HG03571 (cell line): ENCODE results near the gene CTNNA3.

Source experiments
- ATAC-seq: cut with Tn5 transposase; IDR thresholded peaks from one replicate; pipeline ENCODE4 v1.9.1; 2021; ENCODE audit not compliant: unreplicated experiment

Gene CTNNA3

DNA sequence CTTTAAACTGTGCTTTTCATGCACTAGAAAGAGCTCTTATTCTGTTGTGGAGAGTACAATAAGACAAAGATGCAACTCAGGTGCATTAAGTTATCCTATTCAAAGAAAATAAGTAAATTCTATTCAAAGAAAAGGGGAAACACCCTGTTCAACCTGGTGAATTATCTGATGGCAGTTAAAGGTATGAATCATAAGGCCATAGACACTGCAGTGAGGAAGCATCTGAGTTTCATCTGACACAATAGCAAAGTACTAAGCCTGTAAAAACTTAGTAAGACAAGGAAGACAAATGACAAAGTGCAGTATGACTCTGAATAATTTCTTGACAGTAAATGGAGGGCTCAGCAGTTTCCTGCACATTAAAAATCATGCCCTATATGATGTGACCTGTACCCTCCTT, 861.2 kb downstream of the CTNNA3 start:
- ATAC-seq = no peak

DNA sequence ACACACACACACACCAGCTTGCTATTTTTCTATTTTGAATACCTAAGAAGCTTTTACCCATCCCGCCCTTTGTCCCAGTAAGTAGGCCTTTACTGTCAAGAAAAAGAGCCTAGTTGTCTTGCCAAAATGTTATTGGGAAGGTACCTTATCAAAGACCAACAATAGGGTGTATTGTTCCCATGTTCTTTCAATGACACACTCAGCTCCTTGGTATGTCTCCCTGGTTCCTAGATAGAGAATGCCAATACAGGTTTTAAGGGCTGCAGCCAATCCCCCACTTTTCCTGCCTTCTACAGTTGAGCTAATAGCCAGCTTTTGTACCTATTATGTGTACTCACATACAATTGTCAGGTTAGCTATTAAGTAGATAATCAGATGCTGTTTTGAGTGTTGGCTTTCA, 862.1 kb downstream of the CTNNA3 start:
- ATAC-seq = no peak

DNA sequence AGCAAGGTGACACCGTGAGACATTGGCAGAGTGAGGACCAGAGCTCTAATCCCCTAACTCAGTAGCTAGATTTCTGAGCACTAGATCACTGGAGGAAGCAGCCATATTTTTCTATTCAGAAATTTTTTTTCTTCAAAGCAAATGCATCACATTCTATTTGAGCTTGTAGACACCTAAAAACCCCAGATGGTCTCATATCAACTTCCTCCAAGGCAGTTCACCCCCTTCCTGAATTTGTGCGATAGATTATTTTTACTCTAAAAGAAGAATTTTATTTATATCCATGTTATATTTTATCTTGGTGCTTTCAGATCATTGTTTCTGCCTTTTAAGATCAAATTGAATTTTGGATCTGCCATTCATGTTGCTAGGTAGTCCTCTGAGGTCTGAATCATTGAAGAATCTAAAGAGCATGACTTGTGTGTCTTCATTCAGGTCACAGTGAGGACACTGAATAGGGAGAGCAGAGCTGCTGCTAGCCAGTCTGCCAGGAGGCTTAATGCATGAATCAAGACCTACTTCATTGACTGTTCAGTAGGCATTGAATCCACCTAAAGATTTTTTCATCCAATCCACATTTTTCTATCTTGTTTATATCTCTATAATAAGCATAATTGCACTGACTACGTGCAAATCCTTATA, 863.1 kb downstream of the CTNNA3 start:
- no peak for ATAC-seq

DNA sequence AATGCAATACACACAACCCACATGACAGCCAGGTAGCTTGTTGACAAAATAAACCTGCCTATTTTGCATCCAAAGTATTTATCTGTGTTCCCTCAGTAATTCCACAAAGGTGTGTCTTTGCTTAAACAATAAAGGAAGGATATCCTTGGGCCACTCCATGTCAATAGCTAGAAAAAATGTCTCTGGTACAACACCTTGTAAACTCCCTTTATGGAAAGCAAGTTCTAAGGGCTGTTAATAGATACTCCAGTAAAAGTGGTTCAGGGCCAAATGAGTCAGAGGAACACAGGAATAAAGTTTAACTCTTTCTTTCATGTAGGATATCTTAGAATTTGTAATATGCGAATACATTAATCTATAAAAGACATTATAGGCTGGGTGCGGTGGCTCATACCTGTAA, 867.0 kb downstream of the CTNNA3 start:
- ATAC-seq = no peak

DNA sequence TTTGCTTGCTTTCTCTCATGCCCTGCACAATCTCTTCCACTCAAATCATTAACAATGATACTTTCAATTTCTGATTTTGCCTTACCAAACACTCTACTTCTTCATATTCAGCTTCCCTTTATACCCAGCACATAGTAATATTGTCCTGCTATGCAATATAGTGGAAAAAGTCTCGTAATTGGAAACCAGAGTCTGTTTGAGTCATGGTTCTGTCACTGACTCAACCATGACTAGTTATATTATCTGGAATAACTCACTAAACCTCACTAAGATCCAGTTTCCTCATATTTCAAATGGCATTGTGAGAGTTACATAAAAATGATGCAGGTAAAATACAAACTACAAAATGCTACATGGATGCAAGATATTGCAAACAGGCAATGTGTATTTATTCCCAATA, 868.6 kb downstream of the CTNNA3 start:
- ATAC-seq = no peak

DNA sequence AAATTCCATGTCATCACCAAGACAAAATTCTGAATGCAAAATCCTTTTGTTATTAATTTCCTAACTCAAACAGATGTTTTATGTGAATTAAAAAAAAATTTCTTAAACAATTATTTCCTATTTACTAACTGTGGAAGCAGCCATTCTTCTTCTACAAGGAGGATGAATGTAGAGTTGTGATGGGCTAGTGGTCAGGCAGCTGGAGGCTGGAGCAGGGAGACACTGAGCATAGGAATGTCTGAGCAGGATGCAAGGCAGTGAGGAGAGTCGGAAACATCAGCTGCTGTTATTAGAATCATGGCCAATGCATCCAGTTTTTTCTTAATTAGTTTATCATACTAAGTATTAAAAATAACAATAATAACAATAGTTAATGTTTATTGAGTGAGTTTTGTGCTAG, 872.7 kb downstream of the CTNNA3 start:
- no peak for ATAC-seq

DNA sequence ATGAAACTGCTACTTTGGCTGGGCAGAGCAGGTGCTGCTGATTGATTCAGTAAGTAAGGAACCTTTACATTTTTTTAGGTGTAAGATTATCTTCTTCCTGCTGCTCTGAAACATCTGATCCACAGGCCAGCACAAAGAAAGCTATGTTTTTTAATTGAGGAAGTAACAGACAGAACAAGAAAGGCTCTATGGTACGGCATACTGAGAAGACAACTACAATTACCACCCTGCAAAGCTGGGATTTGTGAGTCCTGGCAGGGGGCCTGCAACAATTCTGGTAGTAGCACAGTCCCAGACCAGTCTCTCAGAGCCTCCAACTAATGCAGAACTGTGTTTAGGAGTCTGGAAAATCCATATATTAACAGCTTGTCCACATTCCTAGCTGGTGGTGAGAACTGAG, 873.2 kb downstream of the CTNNA3 start:
- no peak for ATAC-seq

DNA sequence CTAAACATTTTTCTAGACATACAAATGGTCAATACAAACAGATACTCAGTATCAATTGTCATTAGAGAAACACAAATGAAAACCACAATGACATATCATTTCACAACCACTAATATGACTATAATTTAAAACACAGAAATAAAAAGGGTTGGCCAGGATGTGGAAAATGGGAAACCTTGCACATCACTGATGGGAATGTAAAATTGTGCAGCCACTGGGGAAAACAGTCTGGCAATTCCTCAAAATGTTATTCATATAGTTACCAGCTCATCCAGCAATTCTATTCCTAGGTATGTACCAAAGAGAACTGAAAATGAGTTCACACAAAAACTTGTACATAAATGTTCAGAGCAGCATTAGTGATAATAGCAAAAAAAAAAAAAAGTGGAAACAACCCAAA, 876.3 kb downstream of the CTNNA3 start:
- ATAC-seq = no peak

DNA sequence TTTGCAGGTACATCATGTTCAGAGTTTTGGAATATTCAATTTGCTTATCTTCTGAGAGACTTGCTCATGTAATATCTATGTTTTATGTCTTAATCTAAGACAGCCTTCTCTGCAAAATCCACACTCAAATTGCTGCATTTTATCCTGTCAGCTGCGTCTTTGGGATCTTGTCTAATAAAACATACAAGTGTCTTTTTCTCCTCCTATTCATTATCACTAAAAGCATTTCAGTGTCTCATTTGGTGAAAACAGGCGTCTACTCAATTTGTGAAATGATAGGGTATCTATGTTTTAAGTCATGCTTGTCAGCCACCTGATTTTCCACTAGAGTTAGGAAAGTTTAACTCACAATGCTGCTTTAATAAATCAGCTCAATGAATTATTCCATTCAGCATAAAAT, 882.9 kb downstream of the CTNNA3 start:
- no peak for ATAC-seq

DNA sequence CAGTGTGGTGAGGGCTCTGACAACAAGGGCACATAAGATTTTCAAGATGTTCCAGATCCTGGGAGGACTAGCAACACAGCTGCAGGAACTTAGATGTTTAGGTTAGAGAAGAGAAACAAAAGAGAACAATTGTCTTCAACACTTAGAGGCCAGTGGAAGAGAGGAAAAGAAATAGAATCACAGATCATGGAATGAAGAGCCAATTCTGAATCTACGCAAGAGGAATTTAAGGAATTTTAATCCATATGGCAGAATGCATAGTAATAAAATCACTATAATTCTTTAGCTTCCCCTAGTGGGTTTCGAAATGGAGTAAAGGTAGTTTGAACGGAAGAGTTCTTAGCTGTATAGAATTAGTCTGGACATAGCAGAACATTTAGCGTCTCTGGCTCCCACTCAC, 884.8 kb downstream of the CTNNA3 start:
- no peak for ATAC-seq

DNA sequence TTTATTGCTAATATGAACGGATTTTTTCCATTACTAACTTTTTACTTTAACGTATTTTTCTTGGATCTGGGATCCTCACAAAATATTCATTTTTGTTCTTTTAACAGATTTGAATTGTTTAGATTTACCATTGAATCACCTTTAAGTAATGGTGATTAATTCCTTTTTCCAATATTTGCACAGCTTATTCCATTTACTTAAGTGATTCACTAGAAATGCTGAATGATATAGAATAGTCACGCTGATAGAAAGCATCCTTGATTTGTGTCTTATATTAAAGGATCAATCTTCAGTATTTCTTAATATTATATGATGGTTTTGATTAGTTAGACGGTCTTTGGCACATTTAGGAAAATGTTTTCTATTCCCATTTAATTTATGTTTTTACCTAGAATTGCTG, 886.6 kb downstream of the CTNNA3 start:
- ATAC-seq = no peak

DNA sequence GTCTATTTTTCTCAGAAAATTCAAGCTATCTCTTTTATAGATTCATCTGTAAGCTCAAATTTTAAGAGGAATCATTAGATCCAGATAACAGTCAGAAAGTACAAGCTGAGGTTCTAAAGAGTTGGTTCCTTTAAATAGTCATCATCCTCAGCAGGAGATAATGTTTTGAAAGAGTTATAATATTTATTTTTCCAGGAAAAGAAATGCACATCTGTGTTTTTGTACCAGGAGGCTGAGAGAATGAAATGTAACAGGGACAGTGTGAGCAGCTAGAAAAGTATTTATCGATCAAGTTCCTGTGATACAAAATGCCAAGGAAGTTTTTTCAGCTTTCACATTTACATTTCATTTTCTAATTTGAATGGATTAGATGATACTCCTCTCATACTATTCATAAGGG, 890.4 kb downstream of the CTNNA3 start:
- ATAC-seq = no peak

DNA sequence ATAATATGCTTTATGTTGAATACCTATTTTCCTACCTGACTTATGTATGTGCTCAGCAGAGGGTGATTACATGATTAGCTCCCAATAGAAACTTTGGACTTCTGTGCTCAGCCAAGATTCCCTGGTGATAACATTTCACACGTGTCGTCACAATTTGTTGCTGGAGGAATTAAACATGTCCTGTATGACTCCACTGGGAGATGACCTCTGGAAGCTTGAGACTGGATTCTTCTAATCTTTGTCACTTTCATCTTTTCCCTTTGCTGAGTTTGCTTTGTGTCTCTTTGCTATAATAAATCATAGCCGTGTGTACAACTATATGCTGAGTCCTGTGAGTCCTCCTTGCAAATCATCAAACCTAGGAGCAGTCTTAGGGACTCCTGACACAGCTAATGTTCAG, 891.0 kb downstream of the CTNNA3 start:
- no peak for ATAC-seq

DNA sequence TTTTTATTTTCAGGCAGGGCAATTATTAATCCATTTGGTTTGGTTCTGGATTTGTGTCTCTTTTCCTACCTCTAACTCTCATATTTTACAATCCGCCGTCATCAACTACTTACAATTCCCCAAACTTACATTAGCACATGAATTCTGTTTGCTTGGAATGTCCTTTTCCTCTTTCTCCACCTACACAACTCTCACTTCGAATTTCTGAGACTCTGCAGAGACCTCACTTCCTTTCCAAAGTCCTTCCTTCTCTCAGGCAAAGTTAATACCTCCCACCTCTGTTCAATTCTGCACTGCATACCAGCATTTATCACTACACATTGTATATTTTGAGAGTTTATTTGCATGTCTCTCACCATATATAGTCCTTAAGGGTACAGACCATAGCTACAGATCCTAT, 892.8 kb downstream of the CTNNA3 start:
- ATAC-seq = no peak

DNA sequence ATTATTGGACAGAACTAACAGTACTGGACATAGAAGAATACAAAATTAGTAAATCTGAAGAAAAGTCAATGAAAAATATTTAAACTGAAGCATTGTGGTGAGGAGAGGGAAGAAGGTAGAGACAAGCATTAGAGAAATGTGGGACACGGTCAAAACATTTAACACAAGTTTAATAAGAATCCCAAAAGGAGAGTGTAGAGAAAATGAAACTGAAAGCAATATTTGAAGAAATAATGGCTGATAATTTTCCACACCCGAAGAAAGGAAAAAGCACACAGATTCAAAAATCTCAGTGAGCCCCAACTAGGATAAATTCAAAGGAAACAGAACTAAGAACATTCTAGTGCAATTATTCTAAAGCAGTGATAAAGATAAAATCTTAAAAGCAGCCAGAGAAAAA, 896.5 kb downstream of the CTNNA3 start:
- ATAC-seq = no peak

DNA sequence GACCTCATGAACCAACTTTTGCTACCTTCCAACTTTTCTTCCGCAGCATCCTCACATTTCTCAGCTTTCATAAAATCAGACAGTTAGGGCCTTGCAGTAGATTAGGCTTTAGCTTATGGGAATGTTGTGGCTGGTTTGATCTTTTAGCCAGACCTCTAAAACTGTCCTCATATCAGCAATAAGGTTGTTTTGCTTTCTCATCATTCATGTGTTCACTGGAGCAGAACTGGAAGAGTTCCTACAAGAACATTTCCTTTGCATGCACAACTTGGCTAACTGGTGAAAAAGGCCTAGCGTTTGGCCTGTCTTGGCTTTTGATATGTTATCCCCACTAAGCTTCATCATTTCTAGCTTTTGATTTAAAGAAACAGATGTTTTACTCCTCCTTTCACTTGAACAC, 900.1 kb downstream of the CTNNA3 start:
- ATAC-seq = no peak

DNA sequence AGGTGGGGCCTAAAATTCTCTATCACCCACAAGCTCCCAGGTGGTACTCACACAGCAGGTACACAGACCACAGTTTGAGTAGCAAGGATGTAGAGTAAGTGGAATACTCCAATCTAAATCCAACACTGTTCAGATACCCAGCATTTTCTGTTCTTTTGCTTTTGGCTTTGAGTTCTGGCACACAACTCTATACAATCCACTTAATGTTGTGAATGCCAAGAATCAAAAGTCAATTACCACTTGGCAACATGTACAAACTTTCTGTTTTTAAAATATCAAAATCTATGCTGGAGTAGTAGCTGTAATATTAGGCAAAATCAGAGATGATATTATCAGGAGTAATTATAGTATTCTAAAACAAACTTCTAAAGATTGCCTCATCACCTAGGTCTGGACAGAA, 903.6 kb downstream of the CTNNA3 start:
- no peak for ATAC-seq

DNA sequence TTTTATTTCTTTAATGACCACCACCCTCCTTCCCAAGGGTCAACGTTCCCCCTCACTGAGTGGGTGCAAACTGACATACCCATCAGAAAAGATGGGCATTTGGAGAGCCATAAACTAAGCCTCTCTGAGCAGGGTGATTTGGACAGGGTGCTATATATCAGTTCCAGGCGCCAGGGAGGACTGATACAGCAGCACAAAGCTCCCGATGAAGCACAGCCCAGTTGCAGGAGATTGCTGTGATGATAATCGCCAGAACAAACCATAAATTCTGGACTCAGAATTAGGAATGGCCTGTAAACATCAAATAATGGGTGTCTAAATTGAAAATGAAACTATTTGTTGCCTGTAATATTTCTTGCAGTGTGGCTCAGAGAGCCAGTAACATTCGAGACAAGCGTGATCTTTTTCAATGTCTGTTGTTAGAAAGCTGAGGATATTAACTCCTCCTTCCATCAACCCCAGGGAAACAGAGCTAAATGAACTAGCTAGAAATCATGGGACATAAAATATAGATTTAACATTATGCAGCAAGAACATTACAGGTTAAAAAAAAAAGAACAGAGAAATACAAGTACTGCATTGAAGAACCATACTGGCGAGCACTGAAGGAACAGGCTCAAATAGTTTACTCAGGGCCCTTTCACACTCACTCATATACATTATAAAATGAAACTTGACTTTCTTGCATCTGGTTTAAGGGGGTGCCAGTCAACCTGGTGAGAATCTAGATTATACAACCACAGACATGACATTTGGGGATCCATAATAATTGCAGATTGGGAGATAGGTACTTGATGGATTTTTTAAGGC, 907.6 kb downstream of the CTNNA3 start:
- ATAC-seq = no peak

DNA sequence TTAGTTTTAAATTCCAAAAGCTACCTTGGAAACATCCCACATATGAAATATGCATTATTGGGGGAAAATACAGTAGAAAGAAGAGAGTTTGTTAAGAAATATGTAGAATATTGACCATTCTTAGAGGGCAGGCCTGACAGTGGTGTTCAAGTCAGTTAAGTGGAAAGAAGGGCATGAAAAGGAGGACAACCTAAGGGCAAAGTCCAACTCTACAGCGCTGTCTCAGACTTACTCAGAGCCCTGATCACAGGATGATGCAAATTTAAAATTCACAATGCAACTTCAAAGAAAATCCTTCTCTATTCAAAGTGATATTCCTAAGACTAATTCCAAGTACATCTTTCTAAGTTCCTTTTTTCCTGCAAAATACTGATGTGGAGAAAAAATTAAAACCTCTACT, 909.3 kb downstream of the CTNNA3 start:
- ATAC-seq = no peak

DNA sequence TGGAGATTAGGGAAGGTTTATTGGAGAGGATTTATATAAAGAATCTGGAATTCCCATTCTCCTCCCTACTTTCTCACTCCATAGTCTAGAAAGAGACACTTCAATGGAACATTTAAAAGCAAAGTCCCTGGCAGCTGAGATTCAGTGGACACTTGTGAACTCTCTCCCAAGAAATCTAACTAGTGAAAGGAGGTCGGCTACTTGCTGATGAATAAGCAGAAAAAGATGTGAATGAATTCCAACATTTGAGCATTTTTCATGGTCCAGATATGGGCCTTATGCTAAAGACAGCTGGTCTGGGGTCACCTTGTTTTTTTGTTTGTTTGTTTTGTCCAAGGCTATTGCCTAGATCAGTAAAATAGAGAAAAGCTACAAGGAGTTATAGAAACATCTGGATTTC, 911.2 kb downstream of the CTNNA3 start:
- ATAC-seq = no peak

DNA sequence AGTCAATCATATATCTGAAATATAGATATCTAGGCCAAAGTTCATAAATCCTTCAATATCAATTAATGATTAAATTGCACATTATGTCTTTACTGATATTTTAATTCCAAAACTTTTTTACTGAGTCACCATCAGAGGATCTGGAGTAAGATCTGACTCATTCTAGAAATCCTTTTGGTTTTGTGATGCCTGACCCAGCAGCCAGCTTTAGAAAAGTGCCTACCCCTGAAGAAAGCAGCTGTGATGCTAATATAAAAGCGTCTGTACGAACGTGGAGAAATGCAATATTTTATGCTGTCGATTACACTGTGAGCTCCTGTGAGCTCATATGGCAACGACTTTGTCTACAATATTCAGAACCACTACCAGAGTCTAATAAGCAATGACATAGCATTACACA, 912.7 kb downstream of the CTNNA3 start:
- ATAC-seq = no peak

DNA sequence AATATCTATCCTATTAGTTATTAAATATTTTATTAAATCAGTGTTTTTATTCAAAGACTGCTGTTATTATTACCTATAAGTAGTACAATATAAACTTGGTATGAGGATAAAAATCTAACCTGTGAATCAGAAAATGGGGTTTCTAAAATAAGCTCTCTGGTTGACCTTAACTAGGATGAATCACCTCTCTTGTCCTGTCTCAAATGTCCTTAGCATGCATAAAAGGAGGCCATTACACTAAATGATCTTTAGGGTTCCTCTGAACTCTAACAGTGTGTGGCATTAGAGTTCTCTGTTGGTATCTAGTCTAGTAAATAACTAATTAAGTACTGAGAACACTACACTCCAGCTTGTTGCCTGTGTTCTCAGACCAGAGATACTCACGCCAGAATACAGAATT, 913.2 kb downstream of the CTNNA3 start:
- ATAC-seq = no peak

DNA sequence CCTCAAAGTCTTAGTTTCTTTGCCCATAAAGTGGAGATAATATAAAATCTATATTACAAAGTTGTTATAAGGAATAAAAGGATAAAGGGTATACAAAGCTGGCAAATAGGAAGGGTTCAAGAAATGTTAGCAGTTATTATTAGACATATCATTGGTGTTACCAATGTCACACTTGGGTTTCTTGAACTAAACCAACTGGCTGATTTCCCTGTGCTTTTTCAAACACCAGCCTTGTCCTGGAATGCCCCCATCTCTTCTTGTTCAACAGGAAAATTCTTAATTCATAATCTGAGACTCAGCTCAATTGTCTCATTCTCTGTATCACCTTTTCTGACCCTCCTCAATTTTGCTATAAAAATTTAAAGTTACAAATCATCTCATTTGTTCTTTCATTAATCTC, 913.9 kb downstream of the CTNNA3 start:
- no peak for ATAC-seq
